A673 (cell line): ENCODE results near the gene WDR76. TPM values are rescaled to one million over a fixed set of nuclear protein-coding genes. Genes with fewer than 3 reads are reported as not detected.

ENCODE experiments used
- BruUV-seq: library from RNA; stranded (reverse); fragments of 400-500 nt; replicated peaks from 2 replicates; lab custom pipeline; 2021; lab: Mats Ljungman, UMichigan
- CTCF ChIA-PET: fragments of 300-600 bp; sonication (Branson Sonifier 250); formaldehyde crosslinking; loops from one replicate; lab custom pipeline; 2022; ENCODE audit warnings: antibody characterized with exemption; lab: Charles Lee
- POLR2A ChIA-PET: fragments of 300-600 bp; sonication (Branson Sonifier 250); formaldehyde crosslinking; loops from one replicate; lab custom pipeline; 2022; ENCODE audit warnings: antibody characterized with exemption; ENCODE audit not compliant: low non-redundant PET; lab: Charles Lee
- DNase-seq: peaks from one replicate; pipeline ENCODE4 v3.0.0-alpha.2; 2015; ENCODE audit warnings: low spot score
- H3K27ac ChIP-seq: fragments of 200-600 bp; sonication (generic); 2 replicates; pipeline ENCODE4 v1.5.1; 2016; ENCODE audit warnings: mixed run types, low read depth, mild to moderate bottlenecking, mixed read lengths, antibody characterized with exemption, low read length; ENCODE audit not compliant: poor library complexity, severe bottlenecking
- H3K27me3 ChIP-seq: fragments of 200-600 bp; sonication (generic); replicated peaks from 2 replicates; pipeline ENCODE4 v1.6.1; 2017; ENCODE audit warnings: mixed run types, low read depth, mild to moderate bottlenecking, mixed read lengths, antibody characterized with exemption, low read length; ENCODE audit not compliant: insufficient read depth, poor library complexity
- H3K36me3 ChIP-seq: fragments of 200-600 bp; sonication (generic); 2 replicates; pipeline ENCODE4 v1.6.1; 2016; ENCODE audit warnings: mixed run types, mild to moderate bottlenecking, mixed read lengths, antibody characterized with exemption, low read length; ENCODE audit not compliant: insufficient read depth, poor library complexity, severe bottlenecking
- H3K4me1 ChIP-seq: fragments of 200-600 bp; sonication (generic); 2 replicates; pipeline ENCODE4 v1.6.1; 2017; ENCODE audit warnings: mixed run types, mild to moderate bottlenecking, mixed read lengths, antibody characterized with exemption, low read length; ENCODE audit not compliant: insufficient read depth, poor library complexity, severe bottlenecking
- H3K4me3 ChIP-seq: fragments of 200-600 bp; sonication (generic); 2 replicates; pipeline ENCODE4 v1.5.1; 2016; ENCODE audit warnings: low read depth, mixed run types, mild to moderate bottlenecking, mixed read lengths, low read length; ENCODE audit not compliant: poor library complexity, severe bottlenecking
- H3K9me3 ChIP-seq: fragments of 200-600 bp; sonication (generic); 2 replicates; pipeline ENCODE4 v1.6.1; 2016; ENCODE audit warnings: mixed run types, low read depth, mild to moderate bottlenecking, mixed read lengths, antibody characterized with exemption, low read length; ENCODE audit not compliant: poor library complexity, severe bottlenecking
- EZH2 ChIP-seq: fragments of 200-600 bp; sonication (generic); IDR thresholded peaks from 2 replicates; pipeline ENCODE4 v1.6.1; 2017; ENCODE audit warnings: borderline replicate concordance, low read depth, mild to moderate bottlenecking, mixed read lengths, antibody characterized with exemption, low read length; ENCODE audit not compliant: poor library complexity, severe bottlenecking
- intact Hi-C: fragments of 100-400 bp; cut with micrococcal nuclease; formaldehyde crosslinking; loops from one replicate; pipeline ENCODE4 v1.10.0; 2022; ENCODE audit not compliant: unreplicated experiment
- total RNA-seq: library from RNA; stranded (reverse); gene quantifications from 2 replicates; pipeline ENCODE4 v1.2.3, GENCODE V29; 2021
- TF ChIP-seq, protein P1 (sequence below): fragments of 300-800, 200-600 bp; sonication (generic); conservative IDR thresholded peaks from 2 replicates; pipeline ENCODE4 v1.5.1; 2017; ENCODE audit warnings: low read depth, mild to moderate bottlenecking, antibody characterized with exemption, low read length, moderate library complexity, mixed read lengths

The WDR76 gene
- total RNA-seq, 1 experiment from 2014 or later = 65.2 TPM

DNA sequence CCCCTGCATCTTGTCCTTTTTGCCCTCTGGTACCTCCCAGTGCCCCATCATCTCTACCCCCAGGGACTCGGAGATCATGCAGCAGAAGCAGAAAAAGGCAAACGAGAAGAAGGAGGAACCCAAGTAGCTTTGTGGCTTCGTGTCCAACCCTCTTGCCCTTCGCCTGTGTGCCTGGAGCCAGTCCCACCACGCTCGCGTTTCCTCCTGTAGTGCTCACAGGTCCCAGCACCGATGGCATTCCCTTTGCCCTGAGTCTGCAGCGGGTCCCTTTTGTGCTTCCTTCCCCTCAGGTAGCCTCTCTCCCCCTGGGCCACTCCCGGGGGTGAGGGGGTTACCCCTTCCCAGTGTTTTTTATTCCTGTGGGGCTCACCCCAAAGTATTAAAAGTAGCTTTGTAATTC is 33.2 kb upstream of the WDR76 start:
- ChIA-PET POLR2A (no interaction called here), CTCF (no interaction called here)
- no peak for DNase-seq
- Histone ChIP-seq H3K4me3 (peak overlapping the region; percentile 79), H3K4me1 (peaks cover 13% of the 10 kb centered on the region), H3K27ac (peak overlapping the region; percentile 97), H3K9me3 (no peaks in the 10 kb centered on the region), H3K36me3 (peaks cover 40% of the 10 kb centered on the region), H3K27me3 (no peaks in the 10 kb centered on the region)
- TF ChIP-seq, protein P1, sequence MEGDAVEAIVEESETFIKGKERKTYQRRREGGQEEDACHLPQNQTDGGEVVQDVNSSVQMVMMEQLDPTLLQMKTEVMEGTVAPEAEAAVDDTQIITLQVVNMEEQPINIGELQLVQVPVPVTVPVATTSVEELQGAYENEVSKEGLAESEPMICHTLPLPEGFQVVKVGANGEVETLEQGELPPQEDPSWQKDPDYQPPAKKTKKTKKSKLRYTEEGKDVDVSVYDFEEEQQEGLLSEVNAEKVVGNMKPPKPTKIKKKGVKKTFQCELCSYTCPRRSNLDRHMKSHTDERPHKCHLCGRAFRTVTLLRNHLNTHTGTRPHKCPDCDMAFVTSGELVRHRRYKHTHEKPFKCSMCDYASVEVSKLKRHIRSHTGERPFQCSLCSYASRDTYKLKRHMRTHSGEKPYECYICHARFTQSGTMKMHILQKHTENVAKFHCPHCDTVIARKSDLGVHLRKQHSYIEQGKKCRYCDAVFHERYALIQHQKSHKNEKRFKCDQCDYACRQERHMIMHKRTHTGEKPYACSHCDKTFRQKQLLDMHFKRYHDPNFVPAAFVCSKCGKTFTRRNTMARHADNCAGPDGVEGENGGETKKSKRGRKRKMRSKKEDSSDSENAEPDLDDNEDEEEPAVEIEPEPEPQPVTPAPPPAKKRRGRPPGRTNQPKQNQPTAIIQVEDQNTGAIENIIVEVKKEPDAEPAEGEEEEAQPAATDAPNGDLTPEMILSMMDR = no peak
- no peak for TF ChIP-seq EZH2
- BruUV-seq = no TSS peak
- intact Hi-C loops = no loop called here

DNA sequence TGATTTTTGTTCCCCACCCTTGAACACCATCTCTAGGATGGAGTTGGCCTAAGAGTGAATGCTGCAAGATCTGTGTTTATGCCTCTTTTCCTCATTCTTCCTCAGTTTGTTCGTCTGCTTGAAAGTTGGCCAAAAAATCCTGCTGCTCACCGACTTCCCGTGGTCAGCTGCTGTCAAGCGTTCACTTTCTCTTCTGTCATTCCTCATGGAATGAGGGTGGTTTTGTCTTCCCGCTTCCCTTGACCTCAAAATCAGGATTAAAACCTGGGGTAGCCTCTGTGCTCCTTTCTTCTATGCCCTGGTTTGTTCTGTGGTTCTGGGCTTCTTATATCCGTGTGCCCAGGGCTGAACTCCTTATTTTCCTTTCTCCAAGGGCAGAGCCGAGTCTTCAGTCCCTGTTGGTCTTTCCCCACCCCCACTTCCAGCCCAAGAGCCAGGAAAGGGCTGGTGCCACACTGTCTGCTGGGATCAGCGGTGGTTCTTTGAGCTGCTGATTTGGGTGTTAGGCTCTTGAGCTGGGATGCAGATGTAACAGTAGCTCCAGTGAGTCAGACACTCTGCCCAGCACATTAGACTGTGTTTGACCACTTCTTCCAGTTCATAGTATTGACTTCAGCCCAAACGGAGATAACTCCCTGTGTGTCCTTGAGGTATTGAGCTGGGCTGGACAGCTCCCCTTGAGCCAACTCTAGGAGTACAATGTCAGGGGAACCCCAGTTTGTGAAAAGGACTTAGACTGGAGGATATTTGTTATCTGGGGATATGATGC is 32.3 kb upstream of the WDR76 start:
- Histone ChIP-seq H3K4me1 (peaks cover 13% of the 10 kb centered on the region), H3K9me3 (no peaks in the 10 kb centered on the region), H3K4me3 (no peak overlapping the region), H3K27ac (peak overlapping the region; percentile 43), H3K36me3 (peaks cover 40% of the 10 kb centered on the region), H3K27me3 (no peaks in the 10 kb centered on the region)
- TF ChIP-seq, protein P1 = no peak
- no peak for TF ChIP-seq EZH2
- intact Hi-C loops = no loop called here
- ChIA-PET POLR2A (no interaction called here), CTCF (no interaction called here)
- BruUV-seq = no TSS peak
- DNase-seq = no peak

DNA sequence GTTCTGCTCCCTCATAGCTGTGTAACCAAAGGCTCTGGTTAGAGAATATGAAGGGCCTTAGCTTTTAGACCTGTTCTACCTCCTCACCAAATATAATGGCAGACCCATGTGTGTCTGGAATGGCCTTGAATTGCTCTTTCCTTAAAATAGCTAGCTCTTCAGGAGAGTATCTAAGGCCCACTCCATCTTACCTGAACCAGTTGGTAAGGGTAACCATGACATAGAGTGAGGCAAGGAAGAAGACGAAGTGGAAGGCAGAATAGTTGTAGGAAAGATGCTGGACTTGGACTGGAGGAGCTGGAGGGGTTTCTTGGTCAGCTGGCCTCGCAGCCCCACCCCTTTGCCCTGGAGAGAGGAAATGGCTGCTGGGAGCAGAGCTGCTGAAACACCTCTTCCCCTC is 31.6 kb upstream of the WDR76 start:
- no peak for DNase-seq
- intact Hi-C loops = no loop called here
- Histone ChIP-seq H3K27ac (peak overlapping the region; percentile 43), H3K36me3 (peaks cover 47% of the 10 kb centered on the region), H3K4me3 (no peak overlapping the region), H3K27me3 (no peaks in the 10 kb centered on the region), H3K4me1 (peaks cover 13% of the 10 kb centered on the region), H3K9me3 (no peaks in the 10 kb centered on the region)
- BruUV-seq = no TSS peak
- ChIA-PET CTCF (no interaction called here), POLR2A (no interaction called here)
- TF ChIP-seq, protein P1 = no peak
- TF ChIP-seq EZH2 = no peak
